ENCODE results near the gene C14orf119. TPM values are rescaled to one million over a fixed set of nuclear protein-coding genes. Genes with fewer than 3 reads are reported as not detected.
A peak's percentile ranks its signal among the peaks of the same experiment; 100 is the strongest.

C14orf119 gene
- total RNA-seq, 1 donor = 35.0 TPM

DNA sequence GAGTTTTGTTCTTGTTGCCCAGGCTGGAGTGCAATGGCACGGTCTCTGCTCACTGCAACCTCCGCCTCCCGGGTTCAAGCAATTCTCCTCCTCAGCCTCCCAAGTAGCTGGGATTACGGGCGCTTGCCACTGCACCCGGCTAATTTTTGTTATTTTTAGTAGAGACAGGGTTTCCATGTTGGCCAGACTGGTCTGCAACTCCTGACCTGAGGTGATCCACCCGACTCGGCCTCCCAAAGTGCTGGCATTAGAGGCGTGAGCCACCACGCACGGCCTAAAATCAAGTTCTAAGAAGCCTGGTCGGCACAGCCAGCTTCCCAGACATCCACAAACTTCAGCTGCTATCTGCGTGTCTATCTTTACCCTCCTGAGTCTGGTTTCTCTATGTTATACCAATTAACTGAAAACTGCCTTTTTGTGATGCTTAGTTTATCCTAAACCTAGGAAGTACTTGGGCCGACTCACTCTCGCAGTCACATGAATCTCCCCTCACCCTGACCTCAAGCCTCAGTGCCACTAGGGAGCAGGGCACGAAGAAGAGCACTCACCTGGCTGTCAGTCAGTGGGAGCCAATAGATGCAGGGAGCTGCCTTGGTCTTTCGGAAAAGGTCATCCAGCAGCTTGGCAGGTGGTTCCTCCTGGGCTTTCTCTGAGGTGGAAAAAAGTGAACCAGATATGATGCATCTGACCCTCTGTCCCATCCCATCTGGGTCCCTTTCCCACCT lies 34.6 kb upstream of the C14orf119 start:
- no peak for DNase-seq (ENCODE audit: low read depth in 2 of 3, low spot score in 2 of 3)

DNA sequence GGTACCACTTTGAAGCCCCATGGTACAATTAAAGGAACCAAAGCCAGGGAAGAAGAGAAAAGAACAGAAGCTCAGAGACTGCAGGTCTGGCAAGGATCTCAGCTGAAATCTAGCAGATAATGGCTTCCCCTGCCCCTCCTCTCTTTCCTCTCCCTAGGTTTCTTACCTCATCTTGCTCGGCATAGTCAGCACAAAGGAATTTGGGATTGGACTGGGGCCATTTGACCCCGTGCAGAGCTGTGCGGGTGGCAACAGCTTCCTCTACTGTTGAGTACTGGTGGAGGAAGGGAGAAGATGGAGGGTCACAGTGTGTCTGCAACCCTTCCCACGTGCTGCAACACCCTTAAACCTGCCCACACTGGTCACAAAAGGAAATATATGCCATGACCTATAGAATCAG lies 33.3 kb upstream of the C14orf119 start:
- no peak for DNase-seq (ENCODE audit: low read depth in 2 of 3, low spot score in 2 of 3)

DNA sequence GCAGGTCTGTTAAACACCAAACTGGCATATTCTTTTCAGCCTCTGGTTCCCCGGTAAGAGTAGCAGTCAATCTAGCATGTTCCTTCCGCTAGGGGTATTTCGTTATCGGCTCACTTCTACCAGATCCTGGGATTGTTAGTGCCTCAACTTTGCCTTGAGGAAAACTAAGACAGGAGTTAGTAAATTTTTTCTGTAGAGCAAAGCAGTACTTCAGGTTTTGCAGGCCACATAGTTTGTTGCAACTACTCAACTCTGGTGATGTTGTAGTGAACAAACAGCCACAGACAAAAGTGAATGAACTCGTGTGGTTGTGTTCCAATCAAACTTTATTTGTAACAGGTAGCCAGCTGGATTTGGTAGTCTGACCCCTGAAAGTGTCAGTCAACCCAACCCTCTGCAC lies 31.7 kb upstream of the C14orf119 start:
- no peak for DNase-seq (ENCODE audit: low read depth in 2 of 3, low spot score in 2 of 3)

DNA sequence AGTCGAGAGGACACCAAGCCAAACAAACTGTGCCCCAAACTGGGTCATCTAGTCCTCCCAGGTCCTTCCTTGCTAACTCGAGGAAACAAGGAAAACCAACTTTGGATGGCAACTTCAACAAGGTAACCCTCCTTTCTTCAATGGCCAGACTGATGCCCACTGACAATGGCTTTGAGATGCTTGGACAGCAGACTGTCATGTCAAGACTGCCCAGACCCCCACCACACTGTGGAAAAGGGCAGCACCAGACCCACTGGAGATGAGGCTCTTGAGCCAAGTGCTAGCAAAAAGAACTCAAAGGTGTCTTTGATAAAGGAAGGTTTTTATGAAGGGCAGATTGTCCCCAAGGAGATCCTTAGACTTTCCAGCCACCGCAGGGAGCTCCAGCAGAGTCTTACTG lies 28.9 kb upstream of the C14orf119 start:
- no peak for DNase-seq (ENCODE audit: low read depth in 2 of 3, low spot score in 2 of 3)

DNA sequence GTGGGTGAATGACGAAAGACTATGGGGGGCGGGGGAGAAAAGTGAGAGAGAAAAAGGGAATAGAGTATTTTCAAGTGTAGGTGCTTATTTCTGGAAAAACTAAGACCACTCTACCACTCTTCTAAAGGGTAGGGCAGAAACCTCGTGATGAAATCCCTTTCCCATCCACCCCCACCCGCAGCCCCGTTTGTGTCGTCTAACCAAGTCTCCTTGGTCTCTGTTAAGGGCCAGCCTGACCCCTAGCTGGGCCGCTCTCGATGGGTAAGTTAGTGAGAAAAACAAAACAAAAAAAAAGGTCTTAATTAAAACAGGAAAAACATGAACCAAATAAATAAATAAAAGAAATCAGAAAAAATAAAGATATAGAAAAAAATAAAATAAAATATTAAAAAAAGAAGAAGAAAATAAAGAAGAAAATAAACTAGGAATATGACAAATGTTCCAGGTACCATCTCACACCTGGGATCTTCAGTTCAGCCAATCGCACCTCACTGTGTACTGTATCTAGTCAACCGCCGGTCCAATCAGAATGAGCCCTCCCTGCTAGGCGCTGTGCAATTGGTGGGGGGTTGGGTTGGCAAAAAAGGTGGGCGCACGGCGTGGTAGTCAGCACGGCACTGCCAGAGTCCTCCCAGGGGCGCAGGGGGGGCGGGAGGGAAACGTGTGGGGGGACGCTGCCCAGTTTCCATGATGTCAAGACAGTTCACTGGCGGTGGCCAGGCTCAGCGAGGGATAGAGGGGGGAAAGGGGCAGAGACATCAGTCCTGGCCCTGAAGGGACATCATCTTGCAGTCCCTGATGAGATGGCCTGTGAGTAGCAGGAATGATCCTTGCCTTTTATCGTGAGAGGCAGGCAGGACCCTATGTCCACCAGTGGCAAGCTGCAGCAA lies 28.2 kb upstream of the C14orf119 start:
- DNase-seq (ENCODE audit: low read depth in 2 of 3, low spot score in 2 of 3) = no peak

DNA sequence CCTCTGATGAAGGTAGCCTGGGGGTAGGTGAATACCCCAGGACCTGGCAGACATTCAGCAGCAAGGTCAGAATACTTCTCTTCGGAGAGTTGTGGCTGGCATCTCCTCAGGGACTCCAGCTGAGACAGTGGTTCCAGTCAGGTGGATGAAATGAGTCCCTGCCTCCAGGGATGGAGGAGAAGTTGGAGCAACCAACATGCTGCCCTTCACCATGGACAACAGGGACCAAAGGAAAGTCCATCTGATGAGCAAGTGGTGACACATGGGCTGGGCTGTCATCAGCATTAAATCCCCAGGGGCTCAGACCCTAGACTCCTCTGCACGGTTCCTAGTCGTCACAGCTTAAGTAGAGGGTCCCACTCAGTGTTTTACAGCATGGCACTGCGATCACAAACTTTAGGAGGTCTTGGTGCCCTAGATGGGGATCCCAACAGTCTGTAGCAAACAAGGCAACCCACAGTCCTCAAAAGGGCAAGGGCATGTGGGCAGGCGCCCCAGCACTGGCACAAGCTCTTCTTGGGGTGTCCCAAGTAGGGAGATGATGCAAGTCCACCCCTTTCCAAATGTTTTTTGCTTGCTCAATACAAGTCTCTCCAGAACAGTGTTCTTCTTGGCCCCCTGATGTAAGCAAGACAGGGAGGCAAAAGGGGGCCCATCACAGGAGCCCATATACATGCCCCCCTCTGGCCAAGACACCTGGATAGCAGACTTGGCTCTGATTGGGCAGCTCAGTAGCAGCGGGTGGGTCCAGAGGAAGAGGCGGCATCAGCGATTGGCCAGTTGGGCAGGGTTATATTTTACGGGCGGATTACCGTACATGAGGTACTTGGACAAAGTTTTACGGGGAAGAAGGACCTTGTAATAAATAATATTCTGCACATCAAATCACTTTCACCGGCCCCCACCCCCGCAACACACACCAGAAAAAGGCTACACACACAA lies 27.2 kb upstream of the C14orf119 start:
- DNase-seq (ENCODE audit: low read depth in 2 of 3, low spot score in 2 of 3) = no peak

DNA sequence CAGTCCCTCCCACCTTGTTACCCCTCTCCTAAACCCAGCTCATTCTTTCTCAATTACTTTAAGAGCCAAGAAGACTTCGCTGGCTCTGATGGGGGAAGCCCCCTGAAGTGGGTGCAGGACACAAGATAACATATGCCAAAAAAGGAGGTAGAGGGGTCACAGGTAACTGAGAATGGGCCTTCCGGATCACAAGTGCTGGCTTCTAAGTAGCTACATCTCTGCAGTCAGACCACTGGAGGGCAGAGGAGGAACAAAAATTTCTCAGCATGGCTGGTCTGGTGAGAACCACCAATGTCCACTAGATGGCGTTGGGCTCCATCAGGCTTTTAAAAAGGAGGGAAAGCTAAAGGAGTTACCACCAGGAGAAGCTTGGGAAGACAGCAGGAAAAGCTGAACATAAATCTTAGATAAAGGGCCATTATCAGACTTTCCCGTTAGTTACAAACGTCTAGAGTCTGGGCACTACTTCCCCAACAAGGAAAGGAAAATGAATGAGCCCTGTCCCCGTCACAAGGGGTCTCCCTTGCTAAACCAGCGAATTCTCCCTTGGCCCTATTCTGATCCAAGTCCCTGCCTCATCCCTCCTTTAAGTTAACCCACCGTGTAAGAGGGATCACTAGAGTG lies 26.4 kb upstream of the C14orf119 start:
- DNase-seq (ENCODE audit: low read depth in 2 of 3, low spot score in 2 of 3) = peak; percentile 59 to 86 (median 80)

DNA sequence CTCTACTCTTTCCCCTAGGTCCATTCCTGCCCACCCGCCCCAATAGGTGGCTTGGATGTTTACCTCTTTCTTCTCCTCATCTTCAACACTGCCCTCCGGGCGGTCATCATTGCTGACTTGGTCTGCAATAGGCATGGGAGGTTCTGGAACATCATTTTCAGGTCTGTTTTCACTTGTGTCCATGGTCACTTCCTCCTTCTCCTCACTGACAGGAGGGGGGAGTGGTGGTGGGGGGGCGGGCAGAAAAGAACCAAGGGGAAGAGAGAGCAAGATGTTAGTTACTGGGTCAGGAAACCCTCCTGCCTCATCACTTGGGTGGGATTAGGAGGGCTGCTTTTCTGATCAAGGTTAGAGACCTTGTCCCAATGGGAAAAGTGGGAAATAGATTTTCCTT lies 25.9 kb upstream of the C14orf119 start:
- no peak for DNase-seq (ENCODE audit: low read depth in 2 of 3, low spot score in 2 of 3)

DNA sequence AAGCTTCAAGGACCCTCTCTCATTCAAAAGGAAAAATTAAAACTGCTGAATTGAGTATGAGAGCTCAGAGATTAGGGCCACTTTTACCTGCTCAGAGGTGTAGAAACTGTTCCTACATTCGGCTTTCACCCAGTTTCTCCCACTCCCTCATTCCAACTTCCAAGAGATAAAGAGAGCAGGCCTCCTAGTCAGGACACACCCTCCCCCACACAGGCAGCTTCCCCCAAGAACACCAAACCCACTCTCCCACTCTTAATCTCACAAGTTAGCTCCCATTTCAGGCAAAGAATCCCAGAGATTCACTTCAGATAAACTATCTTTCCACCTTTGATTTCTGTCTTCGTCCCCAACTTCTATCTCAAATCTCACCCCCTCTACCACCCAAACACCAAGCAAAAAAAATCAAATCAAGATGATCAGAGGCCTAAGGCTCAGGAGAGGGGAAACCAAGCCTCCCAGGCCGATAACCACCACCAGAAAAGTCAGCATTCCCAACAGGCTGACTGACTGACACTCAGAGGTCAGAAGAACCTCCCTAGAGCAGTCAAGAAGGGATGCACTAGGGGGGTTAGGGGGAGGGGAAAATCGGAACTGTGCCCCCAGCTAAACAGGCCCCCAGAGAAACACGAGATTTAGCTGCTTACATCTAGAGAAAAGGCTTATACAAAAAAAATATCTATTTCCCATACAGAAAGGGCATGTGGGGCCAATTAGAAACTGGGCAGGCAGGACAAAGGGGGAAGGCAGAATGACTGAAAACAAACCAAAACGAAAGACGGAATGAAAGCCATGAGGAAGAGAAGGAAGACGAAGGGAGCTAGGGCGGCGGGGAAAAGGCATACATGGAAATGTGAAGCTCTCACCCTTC lies 24.8 kb upstream of the C14orf119 start:
- no peak for DNase-seq (ENCODE audit: low read depth in 2 of 3, low spot score in 2 of 3)

DNA sequence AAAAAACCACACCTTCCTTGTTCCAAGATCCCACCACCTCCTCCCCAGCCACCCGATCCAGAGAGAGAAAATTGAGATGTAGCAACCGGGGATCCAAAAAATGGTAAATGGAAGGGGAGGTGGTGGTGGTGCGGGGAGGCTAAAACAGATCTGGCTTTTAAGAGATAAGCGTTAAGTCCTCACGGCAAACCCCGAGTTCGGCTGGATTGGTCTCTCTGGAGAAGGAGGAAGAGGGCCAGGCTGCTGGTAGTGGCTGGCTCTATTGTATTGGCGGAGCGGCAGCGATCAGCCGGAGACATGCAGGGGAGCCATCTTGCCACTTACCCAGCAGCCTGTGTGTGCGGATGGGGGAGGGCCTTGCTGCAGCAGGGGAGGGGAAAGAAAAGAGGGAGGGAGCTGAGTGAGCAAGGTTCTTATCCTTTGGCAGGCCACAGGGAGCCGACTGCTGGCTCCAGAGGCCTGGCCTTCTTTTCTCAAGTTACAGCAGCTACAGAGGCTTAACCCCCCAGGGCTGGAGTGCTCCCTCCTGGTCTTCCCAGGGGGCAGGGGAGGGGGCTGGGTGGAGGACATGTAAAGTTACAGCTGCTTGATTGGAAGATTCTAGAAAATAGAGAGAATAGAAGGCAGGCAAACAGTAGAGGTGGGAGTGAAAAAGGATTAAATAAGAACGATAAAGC lies 23.9 kb upstream of the C14orf119 start:
- peak; percentile 50 to 85 (median 85) for DNase-seq (ENCODE audit: low read depth in 2 of 3, low spot score in 2 of 3)

DNA sequence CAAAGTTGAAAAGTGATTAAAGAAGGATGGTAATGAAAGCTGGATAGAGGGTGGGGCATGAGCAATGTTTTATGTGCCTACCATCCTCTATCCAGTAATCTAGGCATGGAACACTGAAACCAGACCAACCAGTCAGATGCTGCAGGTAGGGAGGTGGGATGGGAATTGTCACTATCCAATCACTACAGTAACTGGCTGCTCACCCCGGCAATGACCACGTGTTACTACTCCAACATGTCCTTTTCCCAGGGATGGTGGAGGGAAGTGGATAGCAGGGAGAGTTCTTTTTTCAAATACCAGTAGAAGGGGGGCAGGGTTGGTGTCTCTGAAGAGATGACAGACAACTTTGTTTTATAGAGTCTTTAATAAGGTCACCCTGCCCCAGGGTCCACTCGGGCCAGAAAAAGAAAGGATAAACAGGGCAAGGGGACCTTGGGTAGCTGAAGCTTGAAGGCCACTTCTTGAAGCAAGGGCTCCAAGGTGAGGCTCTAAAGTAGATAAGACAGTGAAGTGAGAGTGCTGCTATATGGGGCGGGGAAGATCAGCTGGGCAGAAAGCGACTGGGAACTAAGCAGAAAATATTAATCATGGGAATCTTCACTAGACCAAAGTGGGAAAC lies 23.3 kb upstream of the C14orf119 start:
- DNase-seq (ENCODE audit: low read depth in 2 of 3, low spot score in 2 of 3) = no peak

DNA sequence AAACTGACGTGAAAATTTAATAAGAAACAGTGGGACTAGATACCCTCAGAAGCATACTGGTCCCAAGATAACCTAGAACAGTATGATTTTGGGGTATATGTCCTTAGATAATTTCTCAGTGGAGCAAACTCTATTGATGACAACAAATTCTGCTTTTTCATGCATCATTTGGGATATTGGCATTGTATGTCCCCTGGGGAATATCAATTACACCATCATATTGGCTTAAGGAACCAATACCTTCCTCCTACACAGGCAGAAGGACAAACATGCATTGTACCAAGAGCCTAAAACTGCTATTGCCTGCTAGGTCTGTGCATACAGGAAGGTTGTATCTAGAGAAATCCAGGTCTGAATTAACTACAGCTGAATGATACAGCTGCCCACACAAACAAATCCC lies 20.4 kb upstream of the C14orf119 start:
- DNase-seq (ENCODE audit: low read depth in 2 of 3, low spot score in 2 of 3) = no peak

DNA sequence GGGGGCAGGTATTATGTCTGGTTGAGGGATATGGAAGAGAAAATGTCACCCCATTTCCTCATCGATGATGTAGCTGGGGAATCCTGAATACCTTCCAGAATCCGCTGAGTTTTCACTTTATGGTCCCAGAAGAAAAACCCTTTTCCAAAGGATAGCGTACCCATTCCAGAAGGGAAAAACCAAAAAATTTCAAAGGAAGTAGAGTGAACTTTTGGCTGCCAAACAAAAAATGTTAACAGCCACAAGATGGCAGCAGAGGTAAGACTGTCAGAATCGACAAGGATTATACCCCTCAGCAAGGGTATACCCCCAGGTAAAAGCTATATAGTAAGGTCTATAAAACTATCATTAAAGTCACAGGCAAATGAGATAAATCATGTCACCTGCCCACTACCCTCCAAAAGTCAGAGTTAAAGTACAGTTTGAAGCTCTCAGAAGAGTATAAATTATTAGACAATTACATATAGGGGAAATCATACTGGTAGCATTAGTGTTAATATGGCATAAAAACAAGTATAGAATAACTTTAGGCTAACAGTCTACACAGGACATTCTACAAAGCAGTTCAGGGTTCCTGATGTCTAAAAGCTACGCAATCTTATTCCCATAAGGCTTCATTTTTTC lies 18.4 kb upstream of the C14orf119 start:
- peak in 2 of 3 donors; percentile 29 to 58 for DNase-seq (ENCODE audit: low read depth in 2 of 3, low spot score in 2 of 3)

DNA sequence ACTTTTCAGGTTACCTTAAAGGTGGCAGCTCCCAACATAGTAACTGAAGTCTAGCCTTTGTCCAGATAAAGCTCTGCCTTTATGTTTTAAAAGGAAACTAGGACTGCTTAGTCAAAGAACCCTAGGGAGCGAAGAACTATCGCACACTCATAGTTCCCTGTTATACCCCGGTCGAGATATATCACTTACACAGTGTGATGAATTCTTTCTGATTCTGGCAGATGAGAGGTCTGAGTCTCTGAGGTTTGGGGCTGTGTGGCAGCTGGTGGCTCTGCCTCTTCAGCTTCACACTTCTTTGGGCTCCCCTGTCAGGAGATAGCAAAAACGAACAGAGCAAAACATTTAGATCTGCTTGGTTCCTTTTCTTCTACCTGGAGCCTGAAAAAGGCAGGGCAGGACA lies 17.3 kb upstream of the C14orf119 start:
- no peak for DNase-seq (ENCODE audit: low read depth in 2 of 3, low spot score in 2 of 3)

DNA sequence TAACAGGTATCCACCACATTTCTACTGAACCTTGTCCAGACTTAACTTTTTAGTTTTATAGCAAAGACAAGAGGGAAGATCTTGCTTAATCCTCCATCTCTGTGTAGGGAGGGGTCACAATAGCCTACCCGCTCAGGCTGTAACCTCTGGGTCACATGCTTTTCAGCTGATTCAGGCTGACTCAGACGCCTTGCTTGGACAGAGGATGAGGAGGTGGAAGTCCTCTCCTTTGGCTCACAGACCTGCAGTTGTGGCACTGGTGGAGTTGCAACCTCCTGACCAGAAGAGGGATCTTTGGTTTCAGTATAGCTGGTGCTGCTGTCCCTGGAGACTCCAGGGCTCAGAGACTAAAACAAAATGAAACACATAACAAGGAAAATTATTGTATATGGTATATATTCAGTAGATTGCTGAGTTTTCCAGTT lies 16.6 kb upstream of the C14orf119 start:
- DNase-seq (ENCODE audit: low read depth in 2 of 3, low spot score in 2 of 3) = no peak

DNA sequence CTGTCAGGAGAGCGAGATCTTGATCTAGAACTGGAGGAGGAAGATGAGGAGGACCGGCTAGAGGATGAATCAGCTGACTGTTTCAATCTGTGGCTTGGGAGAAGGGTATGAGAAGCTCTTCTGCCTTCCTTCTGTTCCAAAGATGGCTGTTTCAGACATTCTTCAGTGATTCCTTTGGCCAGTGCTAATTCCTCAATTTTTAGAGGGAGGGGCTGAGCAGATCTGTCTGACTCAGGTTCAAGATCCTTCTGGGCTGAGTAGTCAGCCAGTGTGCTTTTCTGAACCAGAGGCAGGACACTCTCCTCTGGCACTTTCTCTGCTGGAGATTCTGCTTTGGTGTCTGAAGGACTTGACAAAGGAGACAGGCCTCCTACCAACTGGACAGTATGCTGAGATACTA lies 15.6 kb upstream of the C14orf119 start:
- no peak for DNase-seq (ENCODE audit: low read depth in 2 of 3, low spot score in 2 of 3)

DNA sequence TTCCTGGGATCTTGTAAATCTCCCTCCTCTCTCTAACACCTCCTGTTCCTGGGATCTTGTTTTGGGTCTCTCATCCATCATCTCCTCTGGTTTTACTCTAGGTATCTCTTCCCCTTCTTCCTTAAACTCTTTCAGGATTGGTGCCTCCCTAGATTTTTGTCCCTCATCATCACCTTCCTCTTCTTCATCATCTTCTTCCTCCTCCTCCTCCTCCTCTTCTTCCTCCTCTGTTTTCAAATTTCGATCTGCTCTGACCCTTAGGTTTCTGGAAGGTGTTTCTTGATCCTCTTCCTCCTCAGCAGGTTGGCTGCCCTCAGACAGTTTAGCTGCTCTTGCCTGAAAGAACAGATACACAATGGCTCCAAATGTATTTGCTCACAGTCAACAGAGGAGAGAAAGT lies 14.8 kb upstream of the C14orf119 start:
- DNase-seq (ENCODE audit: low read depth in 2 of 3, low spot score in 2 of 3) = no peak

DNA sequence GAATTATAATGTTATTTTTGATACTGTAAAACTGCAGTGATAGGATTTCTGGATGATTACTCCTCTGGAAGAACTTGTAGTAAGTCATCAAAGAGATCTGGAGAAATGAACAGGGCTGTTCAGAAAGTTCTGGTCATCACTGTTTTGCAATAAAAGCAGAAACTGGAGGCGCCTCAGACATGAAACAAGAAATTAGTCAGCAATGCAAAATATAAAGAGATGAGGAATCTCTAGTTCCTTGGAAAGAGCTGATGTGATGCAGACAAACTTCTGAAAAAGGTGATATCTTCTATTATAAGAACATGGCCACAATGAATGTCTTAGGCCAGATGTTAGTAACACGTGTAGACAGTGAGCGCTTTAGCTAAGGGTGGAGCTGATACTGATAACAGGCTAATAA lies 9.8 kb upstream of the C14orf119 start:
- no peak for DNase-seq (ENCODE audit: low read depth in 2 of 3, low spot score in 2 of 3)
